Measurements from ENCODE around the gene HTT.

- TF ChIP-seq ZNF232 (CRISPR knock-in tag; IDR thresholded peaks at IDR 0.05), result no peak
- no peak for TF ChIP-seq ETV6 (CRISPR knock-in tag; IDR thresholded peaks at IDR 0.05)
- TF ChIP-seq ZNF317 (CRISPR knock-in tag; IDR thresholded peaks at IDR 0.05; ENCODE audit: borderline replicate concordance, low read depth), result no peak
- TF ChIP-seq GRHL2 (CRISPR knock-in tag; IDR thresholded peaks at IDR 0.05; ENCODE audit: insufficient replicate concordance, severe bottlenecking), result no peak
- no peak for TF ChIP-seq CTCF (IDR thresholded peaks at IDR 0.05)
These were observed 136.0 kb downstream of the HTT start for GRCh38 chr4:3210467-3210866.

Data from WTC11 (cell line).